K562 (cell line): ENCODE measurements around the gene SH3RF1. TPM values are rescaled to one million over a fixed set of nuclear protein-coding genes. Genes with fewer than 3 reads are reported as not detected.

ENCODE experiments used
- ATAC-seq: fragments of 200-7000 bp; cut with Tn5 transposase; 3 replicates; pipeline ENCODE4 v1.9.1; 2020; ENCODE audit warnings: moderate library complexity
- BruUV-seq: library from RNA; stranded (reverse); fragments of 400-500 nt; replicated peaks from 2 replicates; lab custom pipeline; 2021; lab: Mats Ljungman, UMichigan
- CTCF ChIA-PET: fragments of 300-600 bp; formaldehyde crosslinking; extraction: SDS; loops from one replicate; lab custom pipeline; 2021; ENCODE audit warnings: low intra/inter-chr PET ratio; lab: Yijun Ruan, JAX
- POLR2A ChIA-PET: fragments of 300-600, 350-650 bp; sonication (Branson Sonifier 250); formaldehyde crosslinking; extraction: SDS; loops from one replicate; lab custom pipeline; 2021; ENCODE audit warnings: antibody characterized with exemption, inconsistent platforms; lab: Yijun Ruan, JAX
- DNase-seq, 4 experiments: peaks; one replicate each; pipeline versions ENCODE4 v3.0.0 to v3.0.0-alpha.2; 2011 to 2018; ENCODE audit warnings: low spot score in 3 of 4, mixed read lengths in 3 of 4; ENCODE audit errors: extremely low read depth in 1 of 4
- FAIRE-seq: peaks from 2 replicates; lab custom pipeline; 2011; peaks lifted over from hg19 to GRCh38; lab: Jason Lieb, UNC
- H2AFZ ChIP-seq: 2 replicates; pipeline ENCODE4 v1.6.0; 2011; ENCODE audit warnings: low read depth, low read length, control low read depth, inconsistent platforms
- H3K27ac ChIP-seq: fragments of 200-600 bp; 3 replicates; pipeline ENCODE4 v1.8.0; 2011; ENCODE audit warnings: low read depth, mild to moderate bottlenecking, control low read depth, inconsistent platforms, low read length, moderate library complexity, mixed read lengths; ENCODE audit errors: extremely low read depth
- H3K27me3 ChIP-seq, 2 experiments: fragments of 300-600 bp in 1 of 2; 2 replicates in 1 of 2; 3 replicates in 1 of 2; pipeline versions ENCODE4 v1.6.0 to v1.8.0; 2011; ENCODE audit warnings: inconsistent platforms in 2 of 2, low read length in 2 of 2, mild to moderate bottlenecking in 1 of 2, mixed read lengths in 1 of 2, moderate library complexity in 1 of 2; ENCODE audit not compliant: control insufficient read depth in 2 of 2, insufficient read depth in 2 of 2
- H3K36me3 ChIP-seq: fragments of 300-600 bp; 3 replicates; pipeline ENCODE4 v1.8.0; 2011; ENCODE audit warnings: mild to moderate bottlenecking, low read length, inconsistent platforms; ENCODE audit not compliant: control insufficient read depth, insufficient read depth
- H3K4me1 ChIP-seq, 2 experiments: fragments of 200-600 bp in 1 of 2; replicated peaks in 1 of 2; 2 replicates in 1 of 2; 3 replicates in 1 of 2; pipeline versions ENCODE4 v1.5.1 to v1.8.0; 2011; ENCODE audit warnings: inconsistent platforms in 2 of 2, low read length in 2 of 2, mild to moderate bottlenecking in 1 of 2, mixed read lengths in 1 of 2, moderate library complexity in 1 of 2; ENCODE audit not compliant: control insufficient read depth in 2 of 2, insufficient read depth in 2 of 2
- H3K4me2 ChIP-seq: 2 replicates; pipeline ENCODE4 v1.6.1; 2011; ENCODE audit warnings: low read length, control low read depth, inconsistent platforms, mixed read lengths; ENCODE audit not compliant: insufficient read depth
- H3K4me3 ChIP-seq: fragments of 200-600 bp; sonication (generic), shearing (Covaris generic); 2 replicates; pipeline ENCODE4 v1.5.1; 2016; ENCODE audit warnings: control low read depth, inconsistent platforms
- H3K79me2 ChIP-seq: fragments of 200-600 bp; 3 replicates; pipeline ENCODE4 v1.8.0; 2011; ENCODE audit warnings: low read length, inconsistent platforms; ENCODE audit not compliant: control insufficient read depth, insufficient read depth
- H3K9ac ChIP-seq, 2 experiments: 2 replicates each; pipeline versions ENCODE4 v1.6.0 to v1.6.1; 2011; ENCODE audit warnings: low read depth in 2 of 2, low read length in 2 of 2, control low read depth in 1 of 2, inconsistent platforms in 1 of 2, mild to moderate bottlenecking in 1 of 2, mixed read lengths in 1 of 2; ENCODE audit not compliant: insufficient read depth in 1 of 2
- H3K9me1 ChIP-seq: one replicate; pipeline ENCODE4 v1.6.0; 2011; ENCODE audit warnings: inconsistent platforms, mild to moderate bottlenecking, low read length, moderate library complexity; ENCODE audit not compliant: control insufficient read depth, insufficient read depth
- H3K9me3 ChIP-seq: replicated peaks from 2 replicates; pipeline ENCODE4 v1.5.1; 2011; ENCODE audit warnings: low read depth, low read length, inconsistent platforms; ENCODE audit not compliant: control insufficient read depth, insufficient read depth
- H4K20me1 ChIP-seq: replicated peaks from 2 replicates; pipeline ENCODE4 v1.6.1; 2011; ENCODE audit warnings: low read length, inconsistent platforms, mixed read lengths; ENCODE audit not compliant: control insufficient read depth, insufficient read depth
- BCOR ChIP-seq: fragments of 450-650 bp; IDR thresholded peaks from 2 replicates; pipeline ENCODE4 v1.6.1; 2016
- FOSL1 ChIP-seq: fragments of 200-800 bp; sonication (Bioruptor generic); conservative IDR thresholded peaks from 2 replicates; pipeline ENCODE4 v1.6.1; 2016; ENCODE audit warnings: missing genetic modification characterization, missing compliant biosample characterization
- FOXK2 ChIP-seq, 2 experiments: fragments of 450-650 bp; IDR thresholded peaks in 1 of 2; conservative IDR thresholded peaks in 1 of 2; 2 replicates each; pipeline ENCODE4 v1.6.1; 2016; ENCODE audit warnings: low read depth in 2 of 2, mild to moderate bottlenecking in 1 of 2
- JUNB ChIP-seq: fragments of 450-650 bp; formaldehyde crosslinking; conservative IDR thresholded peaks from 2 replicates; pipeline ENCODE4 v1.4.0; 2020; ENCODE audit warnings: mild to moderate bottlenecking
- KAT8 ChIP-seq: fragments of 450-650 bp; IDR thresholded peaks from 2 replicates; pipeline ENCODE4 v1.6.1; 2016; ENCODE audit warnings: low read depth, mild to moderate bottlenecking
- KDM4B ChIP-seq, 2 experiments: fragments of 450-650 bp in 1 of 2; sonication (generic) in 1 of 2; IDR thresholded peaks; 2 replicates each; pipeline ENCODE4 v1.6.1; 2016 to 2017; ENCODE audit warnings: borderline replicate concordance in 2 of 2, antibody characterized with exemption in 1 of 2, low read depth in 1 of 2, mild to moderate bottlenecking in 1 of 2
- MCM2 ChIP-seq: fragments of 450-650 bp; IDR thresholded peaks from 2 replicates; pipeline ENCODE4 v1.6.1; 2017; ENCODE audit warnings: low read depth, mild to moderate bottlenecking
- NCOA4 ChIP-seq: fragments of 450-650 bp; IDR thresholded peaks from 2 replicates; pipeline ENCODE4 v1.6.1; 2018; ENCODE audit warnings: mild to moderate bottlenecking; ENCODE audit not compliant: partially characterized antibody
- NCOA6 ChIP-seq: fragments of 450-650 bp; IDR thresholded peaks from 2 replicates; pipeline ENCODE4 v1.6.1; 2017; ENCODE audit warnings: mild to moderate bottlenecking
- POLR3G ChIP-seq: IDR thresholded peaks from 2 replicates; pipeline ENCODE4 v1.6.1; 2011; ENCODE audit not compliant: insufficient read length, insufficient replicate concordance; ENCODE audit errors: extremely low read depth
- PRPF4 ChIP-seq: fragments of 200-400 bp; formaldehyde crosslinking; IDR thresholded peaks from one replicate; pipeline ENCODE4 v1.6.1; 2017; ENCODE audit warnings: low read length, low read depth, mild to moderate bottlenecking; ENCODE audit not compliant: insufficient read depth, poor library complexity, severe bottlenecking
- RB1 ChIP-seq: fragments of 450-650 bp; IDR thresholded peaks from 2 replicates; pipeline ENCODE4 v1.6.1; 2017; ENCODE audit warnings: low read depth, mild to moderate bottlenecking
- SREBF2 ChIP-seq: sonication (generic); formaldehyde crosslinking; IDR thresholded peaks from 2 replicates; pipeline ENCODE4 v1.4.0; 2020; ENCODE audit warnings: mild to moderate bottlenecking, missing genetic modification reagents
- TEAD1 ChIP-seq, 2 experiments: fragments of 450-650 bp in 1 of 2; sonication (generic) in 1 of 2; formaldehyde crosslinking; IDR thresholded peaks; 2 replicates each; pipeline versions ENCODE4 v1.4.0 to v1.8.0; 2020 to 2022; ENCODE audit warnings: mild to moderate bottlenecking in 2 of 2, missing genetic modification reagents in 1 of 2
- ZNF668 ChIP-seq: fragments of 250-450 bp; sonication (Bioruptor Pico); IDR thresholded peaks from 2 replicates; pipeline ENCODE4 v1.8.0; 2022; ENCODE audit warnings: mild to moderate bottlenecking, inconsistent platforms
- WGBS: fragments of 100-300 bp; shearing (Covaris generic); methylation state at CpG from one replicate; pipeline ENCODE4 v1.1.6; 2016; ENCODE audit warnings: low coverage, mixed read lengths; ENCODE audit not compliant: insufficient coverage; ENCODE audit errors: missing lambda C conversion rate; 5-methylcytosine and 5-hydroxymethylcytosine counted together
- in situ Hi-C: fragments of 300-500 bp; cut with MboI; formaldehyde crosslinking; loops from 4 replicates; pipeline ENCODE4 v1.15.0; 2018; ENCODE audit warnings: inconsistent platforms, mixed read lengths
- intact Hi-C: fragments of 100-400 bp; cut with micrococcal nuclease; formaldehyde crosslinking; loops from 2 replicates; pipeline ENCODE4 v1.14.2; 2022
- polyA plus RNA-seq, 8 experiments: library from polyadenylated mRNA; depleted of rRNA in 4 of 8; stranded (reverse) in 5 of 8; unstranded in 3 of 8; fragments of >200 nt; fragmentation: Nextera tagmentation in 2 of 8; fragmentation: Illumina TruSeq in 1 of 8; extraction: Ambion mirVana in 2 of 8; extraction: Trizol in 1 of 8; gene quantifications; 2 replicates each; pipeline versions ENCODE4 v1.2.1 to v1.2.3, GENCODE V29; 2011 to 2014; ENCODE audit warnings: inconsistent platforms in 1 of 8, missing spikeins in 1 of 8
- total RNA-seq, 7 experiments: library from RNA; depleted of rRNA in 6 of 7; stranded (reverse); fragments of >200 nt in 6 of 7; fragmentation: Illumina TruSeq in 2 of 7; extraction: Trizol in 2 of 7; gene quantifications; 2 replicates each; pipeline versions ENCODE4 v1.2.1 to v1.2.3, GENCODE V29; 2011 to 2021; ENCODE audit warnings: low replicate concordance in 1 of 7
- TF ChIP-seq, protein P1 (sequence below): fragments of 250-450 bp; sonication (Bioruptor Pico); IDR thresholded peaks from 2 replicates; pipeline ENCODE4 v1.5.0; 2020; ENCODE audit warnings: mild to moderate bottlenecking, borderline replicate concordance

SH3RF1 gene
- total and polyA plus RNA-seq, 9 of the 15 experiments (the other 6 are each of a cell fraction or from before 2014, with no cell fraction given): 0.04 to 0.16 (median 0.11) TPM; not detected in 6

DNA sequence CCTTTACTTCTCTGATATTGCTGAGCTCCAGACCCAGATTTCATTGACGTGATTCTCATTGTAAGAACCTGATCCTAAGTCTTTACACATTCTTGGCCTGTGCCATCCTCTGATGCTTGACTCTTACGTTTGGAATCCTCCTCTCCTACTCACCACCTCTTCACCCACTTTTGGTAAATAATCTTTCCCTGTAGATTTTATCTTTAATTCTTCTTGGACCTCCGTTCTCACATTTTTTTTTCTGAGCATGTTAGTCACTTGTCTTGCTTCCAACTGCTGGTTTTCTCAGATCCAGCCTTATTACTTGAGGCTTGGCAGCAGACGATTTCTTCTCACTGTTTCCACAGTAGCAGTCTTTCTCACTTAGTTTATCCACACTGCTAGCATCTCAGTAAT lies 12.4 kb upstream of the SH3RF1 start:
- no peak overlapping the region for H3K27ac ChIP-seq
- TF ChIP-seq RB1: no peak
- no peak for TF ChIP-seq MCM2
- TF ChIP-seq FOSL1 (tag): no peak
- TF ChIP-seq ZNF668 (CRISPR knock-in tag): no peak
- no peak for TF ChIP-seq NCOA4
- no peak for TF ChIP-seq FOXK2 (conservative IDR thresholded peaks at IDR 0.05 in 1 of 2, IDR thresholded peaks at IDR 0.05 in 1 of 2; ENCODE audit: low read depth in 2 of 2)
- TF ChIP-seq KDM4B (IDR thresholded peaks at IDR 0.05; ENCODE audit: borderline replicate concordance in 2 of 2, low read depth in 1 of 2): no peak
- no peak for TF ChIP-seq PRPF4
- no peak for TF ChIP-seq KAT8
- TF ChIP-seq POLR3G: no peak
- no peak for TF ChIP-seq SREBF2 (CRISPR knock-in tag)
- TF ChIP-seq, protein P1, sequence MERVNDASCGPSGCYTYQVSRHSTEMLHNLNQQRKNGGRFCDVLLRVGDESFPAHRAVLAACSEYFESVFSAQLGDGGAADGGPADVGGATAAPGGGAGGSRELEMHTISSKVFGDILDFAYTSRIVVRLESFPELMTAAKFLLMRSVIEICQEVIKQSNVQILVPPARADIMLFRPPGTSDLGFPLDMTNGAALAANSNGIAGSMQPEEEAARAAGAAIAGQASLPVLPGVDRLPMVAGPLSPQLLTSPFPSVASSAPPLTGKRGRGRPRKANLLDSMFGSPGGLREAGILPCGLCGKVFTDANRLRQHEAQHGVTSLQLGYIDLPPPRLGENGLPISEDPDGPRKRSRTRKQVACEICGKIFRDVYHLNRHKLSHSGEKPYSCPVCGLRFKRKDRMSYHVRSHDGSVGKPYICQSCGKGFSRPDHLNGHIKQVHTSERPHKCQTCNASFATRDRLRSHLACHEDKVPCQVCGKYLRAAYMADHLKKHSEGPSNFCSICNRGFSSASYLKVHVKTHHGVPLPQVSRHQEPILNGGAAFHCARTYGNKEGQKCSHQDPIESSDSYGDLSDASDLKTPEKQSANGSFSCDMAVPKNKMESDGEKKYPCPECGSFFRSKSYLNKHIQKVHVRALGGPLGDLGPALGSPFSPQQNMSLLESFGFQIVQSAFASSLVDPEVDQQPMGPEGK (CRISPR knock-in tag): no peak
- TF ChIP-seq BCOR: no peak
- TF ChIP-seq NCOA6: no peak
- TF ChIP-seq TEAD1 (CRISPR knock-in tag; IDR thresholded peaks at IDR 0.05): no peak
- no peak for TF ChIP-seq JUNB (CRISPR knock-in tag)
- no peaks in the 10 kb centered on the region for H3K79me2 ChIP-seq
- no peaks in the 10 kb centered on the region for H4K20me1 ChIP-seq
- no peak overlapping the region for H2AFZ ChIP-seq
- DNase-seq (no peak), FAIRE-seq (no peak), ATAC-seq (no peak)
- no peaks in the 10 kb centered on the region for H3K36me3 ChIP-seq
- no peak overlapping the region for H3K4me2 ChIP-seq
- intact Hi-C loops (no loop called here), in situ Hi-C loops (no loop called here)
- ChIA-PET CTCF (no interaction called here), POLR2A (no interaction called here)
- H3K9me1 ChIP-seq: no peaks in the 10 kb centered on the region
- WGBS: 0% methylated on average over 4 of the region's 4 CpGs
- no peaks in the 10 kb centered on the region for H3K9me3 ChIP-seq
- H3K4me3 ChIP-seq: no peak overlapping the region
- no peaks in the 10 kb centered on the region for H3K4me1 ChIP-seq
- no TSS peak for BruUV-seq
- H3K9ac ChIP-seq: no peak overlapping the region
- no peaks in the 10 kb centered on the region; a peak in 2 of 5 replicates for H3K27me3 ChIP-seq
